SK-N-MC (cell line): Measurements from ENCODE around the gene DCAF17.

ENCODE experiments used
- EZH2 ChIP-seq: fragments of 200-600 bp; sonication (generic); IDR thresholded peaks from one replicate; pipeline ENCODE4 v1.6.1; 2017; ENCODE audit warnings: antibody characterized with exemption
- FOXP2 ChIP-seq: optimal IDR thresholded peaks from 2 replicates; pipeline ENCODE3; 2011; ENCODE audit warnings: mild to moderate bottlenecking, moderate library complexity; ENCODE audit not compliant: insufficient read depth; ENCODE audit errors: extremely low read length, control extremely low read depth
- POLR2AphosphoS5 ChIP-seq: IDR thresholded peaks from 2 replicates; pipeline ENCODE4 v1.6.1; 2012; ENCODE audit warnings: mild to moderate bottlenecking, low read depth, low read length, borderline replicate concordance

GRCh38 chr2:171434013-171434989 lies at the start of gene DCAF17:
- TF ChIP-seq EZH2: no peak
- peak; percentile 85 for TF ChIP-seq POLR2AphosphoS5
- peak; percentile 63 for TF ChIP-seq FOXP2
